Esophagus squamous epithelium (tissue), 4 donors: Measurements from ENCODE around the gene CTAG1B.

Experiments used
- CTCF ChIP-seq, 6 experiments: fragments of 450-650 bp in 4 of 6; fragments of 200-600 bp in 2 of 6; sonication (generic) in 2 of 6; IDR thresholded peaks; one replicate each; pipeline ENCODE4 v1.5.1; 2016 to 2019; ENCODE audit warnings: antibody characterized with exemption in 6 of 6, mild to moderate bottlenecking in 4 of 6, moderate library complexity in 4 of 6
- POLR2A ChIP-seq, 4 donors: fragments of 450-650 bp; IDR thresholded peaks; one replicate each; pipeline ENCODE4 v1.6.1; 2017; ENCODE audit warnings: antibody characterized with exemption in 4 of 4, mild to moderate bottlenecking in 4 of 4, moderate library complexity in 3 of 4

DNA sequence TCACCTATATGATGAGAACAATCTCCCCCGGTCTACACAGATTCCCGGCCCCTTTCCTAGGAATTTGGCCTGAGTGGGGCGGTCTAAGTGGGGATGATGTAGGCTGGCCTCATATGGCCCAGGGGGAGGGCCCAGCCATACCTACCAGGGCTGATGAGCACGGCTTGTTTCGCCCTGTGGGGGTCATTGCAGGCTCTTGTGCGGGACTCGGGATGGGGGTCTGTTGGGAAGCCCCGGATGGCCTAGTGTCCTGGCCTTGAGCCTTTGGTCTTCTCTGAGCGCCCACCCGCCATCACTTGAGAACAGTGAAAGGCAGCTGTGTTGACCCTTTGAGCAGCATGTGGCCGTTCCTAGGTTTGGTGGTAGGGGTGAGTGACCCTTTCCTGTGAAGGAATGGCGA, 39.1 kb upstream of the CTAG1B start:
- TF ChIP-seq CTCF (IDR thresholded peaks at IDR 0.05), result no peak
- no peak for TF ChIP-seq POLR2A (IDR thresholded peaks at IDR 0.05)
